Ishikawa (cell line): Measurements from ENCODE around the gene FBXL17.

ENCODE experiments used
- CEBPB ChIP-seq: IDR thresholded peaks from 2 replicates; pipeline ENCODE4 v1.6.1; 2012
- EGR1 ChIP-seq: IDR thresholded peaks from 2 replicates; pipeline ENCODE4 v1.6.1; 2012
- EP300 ChIP-seq: IDR thresholded peaks from 2 replicates; pipeline ENCODE4 v1.6.1; 2012; ENCODE audit warnings: borderline replicate concordance
- FOXM1 ChIP-seq: IDR thresholded peaks from 2 replicates; pipeline ENCODE4 v1.6.1; 2012; ENCODE audit warnings: low read depth, borderline replicate concordance
- NFIC ChIP-seq: IDR thresholded peaks from 2 replicates; pipeline ENCODE4 v1.6.1; 2012
- RAD21 ChIP-seq: IDR thresholded peaks from 2 replicates; pipeline ENCODE4 v1.6.1; 2012; ENCODE audit warnings: low read depth
- TAF1 ChIP-seq: IDR thresholded peaks from 2 replicates; pipeline ENCODE4 v1.6.1; 2012; ENCODE audit warnings: low read depth, mild to moderate bottlenecking
- TCF12 ChIP-seq: IDR thresholded peaks from 2 replicates; pipeline ENCODE4 v1.6.1; 2012; ENCODE audit warnings: low read depth
- TEAD4 ChIP-seq: IDR thresholded peaks from 2 replicates; pipeline ENCODE4 v1.6.1; 2012
- USF1 ChIP-seq: IDR thresholded peaks from 2 replicates; pipeline ENCODE4 v1.6.1; 2012
- YY1 ChIP-seq: IDR thresholded peaks from 2 replicates; pipeline ENCODE4 v1.6.1; 2012; ENCODE audit warnings: low read depth
- ZBTB7A ChIP-seq: IDR thresholded peaks from 2 replicates; pipeline ENCODE4 v1.6.1; 2012; ENCODE audit warnings: low read depth
- TF ChIP-seq, protein P1 (sequence below): IDR thresholded peaks from 2 replicates; pipeline ENCODE4 v1.6.1; 2012
- TF ChIP-seq, protein P2 (sequence below): IDR thresholded peaks from 2 replicates; pipeline ENCODE4 v1.6.1; 2012; ENCODE audit warnings: low read depth, mild to moderate bottlenecking

DNA sequence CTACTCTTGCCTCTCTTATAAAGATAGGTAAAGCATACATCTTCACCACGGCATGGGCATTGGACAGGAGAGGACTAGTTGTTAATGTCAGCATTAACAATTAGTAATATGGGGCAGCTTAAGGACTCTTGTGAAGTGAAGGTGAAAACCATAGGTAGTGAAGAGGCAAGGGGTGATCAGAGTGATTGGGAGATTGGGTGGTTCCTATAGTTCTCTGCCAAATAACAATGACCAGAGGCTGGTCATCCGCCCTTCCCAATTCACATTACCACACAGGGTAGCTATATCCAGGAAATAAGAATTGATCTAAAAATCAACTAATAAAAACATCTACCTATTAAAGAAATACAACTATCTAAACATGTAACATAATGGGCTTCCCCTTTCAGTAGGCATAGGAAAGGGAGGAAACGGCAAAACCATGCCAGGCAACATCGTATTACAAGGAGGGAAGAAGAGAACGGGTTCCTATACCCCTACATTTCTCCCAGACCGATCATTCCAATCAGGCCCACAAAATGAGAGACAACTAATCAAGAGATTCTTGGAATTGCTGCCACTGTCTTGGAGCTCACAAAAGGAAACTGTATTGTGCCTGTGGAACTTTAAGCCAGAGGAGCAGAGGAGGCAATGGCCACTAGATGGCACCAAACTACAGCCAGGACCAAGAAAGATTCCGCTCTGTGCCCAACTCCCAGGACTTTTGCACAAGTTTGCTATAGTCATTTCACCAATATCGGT is 121.6 kb downstream of the FBXL17 start:
- TF ChIP-seq, protein P1, sequence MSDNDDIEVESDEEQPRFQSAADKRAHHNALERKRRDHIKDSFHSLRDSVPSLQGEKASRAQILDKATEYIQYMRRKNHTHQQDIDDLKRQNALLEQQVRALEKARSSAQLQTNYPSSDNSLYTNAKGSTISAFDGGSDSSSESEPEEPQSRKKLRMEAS: no peak
- TF ChIP-seq EP300 (no peak), TAF1 (no peak), TEAD4 (no peak), YY1 (no peak), TCF12 (no peak), EGR1 (no peak), RAD21 (peak; percentile 94), NFIC (no peak), USF1 (no peak), ZBTB7A (no peak), CEBPB (no peak), FOXM1 (no peak)
- TF ChIP-seq, protein P2, sequence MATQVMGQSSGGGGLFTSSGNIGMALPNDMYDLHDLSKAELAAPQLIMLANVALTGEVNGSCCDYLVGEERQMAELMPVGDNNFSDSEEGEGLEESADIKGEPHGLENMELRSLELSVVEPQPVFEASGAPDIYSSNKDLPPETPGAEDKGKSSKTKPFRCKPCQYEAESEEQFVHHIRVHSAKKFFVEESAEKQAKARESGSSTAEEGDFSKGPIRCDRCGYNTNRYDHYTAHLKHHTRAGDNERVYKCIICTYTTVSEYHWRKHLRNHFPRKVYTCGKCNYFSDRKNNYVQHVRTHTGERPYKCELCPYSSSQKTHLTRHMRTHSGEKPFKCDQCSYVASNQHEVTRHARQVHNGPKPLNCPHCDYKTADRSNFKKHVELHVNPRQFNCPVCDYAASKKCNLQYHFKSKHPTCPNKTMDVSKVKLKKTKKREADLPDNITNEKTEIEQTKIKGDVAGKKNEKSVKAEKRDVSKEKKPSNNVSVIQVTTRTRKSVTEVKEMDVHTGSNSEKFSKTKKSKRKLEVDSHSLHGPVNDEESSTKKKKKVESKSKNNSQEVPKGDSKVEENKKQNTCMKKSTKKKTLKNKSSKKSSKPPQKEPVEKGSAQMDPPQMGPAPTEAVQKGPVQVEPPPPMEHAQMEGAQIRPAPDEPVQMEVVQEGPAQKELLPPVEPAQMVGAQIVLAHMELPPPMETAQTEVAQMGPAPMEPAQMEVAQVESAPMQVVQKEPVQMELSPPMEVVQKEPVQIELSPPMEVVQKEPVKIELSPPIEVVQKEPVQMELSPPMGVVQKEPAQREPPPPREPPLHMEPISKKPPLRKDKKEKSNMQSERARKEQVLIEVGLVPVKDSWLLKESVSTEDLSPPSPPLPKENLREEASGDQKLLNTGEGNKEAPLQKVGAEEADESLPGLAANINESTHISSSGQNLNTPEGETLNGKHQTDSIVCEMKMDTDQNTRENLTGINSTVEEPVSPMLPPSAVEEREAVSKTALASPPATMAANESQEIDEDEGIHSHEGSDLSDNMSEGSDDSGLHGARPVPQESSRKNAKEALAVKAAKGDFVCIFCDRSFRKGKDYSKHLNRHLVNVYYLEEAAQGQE: no peak
